AG08395 (cell line): ENCODE data around the gene KRTAP10-3.
A peak's percentile ranks its signal among the peaks of the same experiment; 100 is the strongest.

Experiments
- DNase-seq: peaks from one replicate; pipeline ENCODE4 v3.0.0; 2012; ENCODE audit warnings: mixed read lengths, low spot score

The KRTAP10-3 gene

DNA sequence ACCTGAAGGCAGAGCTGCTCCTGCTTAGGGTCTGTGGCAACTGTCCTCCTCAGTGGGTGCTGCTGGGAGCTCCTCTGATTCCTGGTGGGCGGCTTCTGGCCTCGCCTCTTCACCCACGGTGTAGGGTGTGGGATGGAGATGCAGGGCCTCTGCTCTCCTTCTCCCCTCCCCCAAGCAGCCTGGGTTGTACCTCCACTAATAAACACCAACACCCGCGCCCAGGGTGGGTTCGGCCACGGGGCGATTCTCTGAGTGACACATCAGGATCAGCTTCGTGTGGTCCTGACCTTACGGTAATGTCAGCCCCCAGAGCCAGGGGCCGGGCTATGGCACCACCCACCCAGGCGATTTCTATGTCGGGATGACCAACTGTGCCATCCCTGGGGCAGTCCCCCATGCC, 42.3 kb downstream of the KRTAP10-3 start:
- no peak for DNase-seq

DNA sequence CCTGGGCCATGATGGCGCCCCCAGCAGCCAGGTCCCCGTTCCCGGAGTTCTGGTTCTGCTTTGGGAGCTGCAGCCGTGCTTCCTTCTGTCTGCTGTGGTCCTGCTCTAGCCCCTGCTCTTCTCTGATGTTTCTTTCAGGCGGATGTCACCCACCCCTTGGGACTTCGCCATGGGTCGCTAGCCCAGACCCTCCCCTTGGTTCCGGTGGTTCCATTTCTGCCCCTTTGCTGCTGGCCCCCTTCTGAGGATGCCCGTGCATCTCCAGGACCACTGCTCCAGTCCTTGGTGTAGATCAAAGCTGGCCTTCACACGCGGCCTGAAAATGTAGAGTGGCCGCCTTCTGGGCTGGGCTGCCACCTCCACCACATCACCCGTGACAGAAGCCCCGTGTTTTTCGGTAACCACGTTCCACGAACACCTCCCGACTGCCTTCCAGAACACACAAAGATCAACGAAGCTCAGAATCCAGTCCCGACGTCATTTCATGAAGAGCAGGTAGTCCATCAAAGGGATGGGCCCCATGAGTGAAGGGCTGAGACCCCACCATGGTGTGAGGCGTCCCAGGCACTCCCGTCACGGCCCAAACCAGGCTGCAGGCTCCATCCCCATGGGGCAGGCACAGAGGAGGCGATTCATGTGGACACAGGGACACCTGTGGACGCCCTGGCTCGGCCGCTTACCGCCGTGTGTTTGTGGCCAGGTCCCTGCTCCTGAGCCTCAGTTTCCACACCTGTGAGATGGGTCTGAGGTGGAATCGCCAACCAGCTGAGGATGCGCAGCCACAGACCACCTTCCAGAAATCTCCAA, 43.0 kb downstream of the KRTAP10-3 start:
- DNase-seq: no peak

DNA sequence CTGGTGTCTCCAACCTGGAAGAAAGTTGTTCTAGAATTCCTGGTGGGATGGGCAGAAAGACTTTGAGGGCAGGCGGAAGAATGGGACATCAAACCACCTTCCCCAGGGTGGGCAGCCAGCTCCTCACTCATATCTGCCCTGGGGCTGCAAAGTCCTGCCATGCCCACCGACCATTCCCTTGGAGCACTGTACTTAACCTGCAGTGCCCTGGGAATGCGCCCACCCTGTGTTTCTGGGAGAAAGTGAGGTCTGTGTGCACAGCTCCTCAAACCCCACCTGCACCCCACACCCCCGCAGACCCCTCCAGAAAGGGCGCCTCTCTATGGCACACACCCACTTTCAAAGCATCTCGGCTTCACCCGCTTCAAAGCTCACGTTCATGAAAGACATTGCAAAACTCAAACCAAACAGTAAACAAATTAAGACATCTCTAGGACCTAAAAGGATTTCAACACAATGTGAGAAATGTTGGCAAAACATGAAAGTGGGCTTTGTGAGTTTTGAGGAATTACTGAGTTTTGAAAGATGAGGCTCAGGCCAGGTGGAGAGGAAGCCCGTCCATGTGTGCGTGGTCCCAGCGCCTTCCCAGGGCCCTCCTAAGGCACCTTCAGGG, 43.7 kb downstream of the KRTAP10-3 start:
- DNase-seq: no peak

DNA sequence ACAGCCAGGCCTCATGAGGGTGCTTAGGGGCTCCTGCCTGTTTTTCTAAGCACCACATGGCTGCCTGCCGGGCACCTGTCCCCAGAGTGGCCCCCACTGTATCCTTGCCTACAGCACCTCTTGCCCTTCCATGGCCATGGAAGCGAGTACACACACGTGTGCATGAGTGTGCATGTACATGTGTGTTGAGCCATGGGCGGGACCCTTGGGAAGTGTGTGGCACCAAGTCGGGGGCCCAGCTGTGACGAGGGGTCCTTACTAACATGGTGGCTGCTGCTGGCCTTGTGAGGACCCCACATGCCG, 44.4 kb downstream of the KRTAP10-3 start:
- DNase-seq: no peak

DNA sequence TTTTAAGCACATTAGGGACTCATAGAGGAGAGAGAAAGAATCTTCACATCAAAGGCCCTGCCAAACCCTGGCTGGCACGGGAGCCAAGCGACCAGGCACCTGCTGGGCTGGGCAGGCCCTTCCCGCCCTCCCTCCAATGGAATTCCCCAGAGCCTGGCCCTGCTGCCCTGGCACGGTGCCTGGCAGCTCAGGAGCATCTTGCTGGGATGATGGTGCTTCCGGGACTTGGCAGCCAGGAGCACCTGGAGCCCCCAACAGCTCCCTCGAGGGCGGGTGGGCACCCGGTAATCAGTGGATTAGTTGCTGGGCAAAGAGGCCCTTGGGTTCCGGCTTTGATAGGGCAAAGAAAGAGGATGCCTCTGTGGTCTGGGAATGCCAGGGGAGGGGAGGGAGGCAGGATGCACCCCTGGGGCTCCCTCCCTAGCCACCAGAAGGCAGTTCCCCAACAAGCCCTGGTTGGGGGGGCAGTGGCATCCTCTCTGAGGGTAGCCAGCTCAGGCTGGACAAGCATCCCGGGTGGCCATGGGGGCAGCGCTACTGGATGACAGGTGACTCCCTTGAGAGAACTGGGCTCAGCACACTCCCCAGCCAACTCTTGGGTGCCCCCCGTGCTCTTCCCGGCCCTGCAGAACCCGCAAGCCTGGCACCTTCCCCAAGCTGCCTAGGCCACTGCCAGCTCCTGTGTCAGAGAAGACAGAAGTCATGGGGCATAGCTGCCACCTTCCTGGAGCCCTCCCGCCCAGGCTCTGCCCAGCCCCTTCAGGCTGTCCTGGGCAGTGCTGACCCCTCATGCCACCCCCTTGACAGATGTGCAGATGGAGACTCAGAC, 45.0 kb downstream of the KRTAP10-3 start:
- no peak for DNase-seq

DNA sequence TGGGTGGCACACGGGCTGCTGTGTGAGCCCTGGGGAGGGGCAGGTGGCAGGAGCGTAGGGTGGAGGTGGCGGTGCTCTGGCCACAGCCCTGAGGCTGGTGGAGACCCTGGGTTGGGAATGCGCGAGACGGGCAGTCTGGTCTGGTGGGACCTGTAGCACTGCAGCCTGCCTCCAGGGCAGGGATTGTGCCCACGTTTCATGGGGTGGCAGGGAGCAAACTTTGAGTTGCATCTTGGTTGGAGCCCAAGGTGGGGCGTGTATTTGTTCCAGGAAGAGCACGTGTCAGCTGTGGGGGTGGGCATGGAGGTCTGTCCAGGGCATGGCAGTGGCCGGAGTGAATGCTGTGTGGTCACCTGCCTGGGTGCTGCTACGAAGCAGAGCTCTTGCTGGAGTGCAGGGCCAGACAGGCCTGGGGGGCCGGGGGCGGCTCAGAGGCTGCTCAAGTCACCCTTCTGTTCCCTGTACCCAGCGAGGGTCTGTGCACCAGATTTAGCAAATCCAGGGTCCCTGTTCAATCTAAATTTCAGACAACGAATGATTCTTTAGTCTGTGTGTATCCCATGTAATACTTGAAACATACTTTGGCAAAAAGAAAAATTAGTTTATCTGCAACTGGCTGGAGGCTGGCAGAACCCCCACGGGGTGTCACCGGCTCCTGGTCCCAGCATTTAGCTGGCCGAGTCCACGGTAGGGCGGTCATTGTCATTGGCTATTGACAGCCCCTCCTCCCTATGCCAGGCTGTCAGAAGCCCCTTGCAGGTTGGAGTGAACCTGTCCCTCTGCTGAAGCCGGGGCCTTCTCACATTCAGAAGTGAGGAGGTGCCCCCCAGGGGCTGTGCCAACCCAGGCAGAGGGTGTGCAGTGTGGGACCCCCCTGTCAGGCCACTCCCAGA, 45.9 kb downstream of the KRTAP10-3 start:
- DNase-seq: no peak

DNA sequence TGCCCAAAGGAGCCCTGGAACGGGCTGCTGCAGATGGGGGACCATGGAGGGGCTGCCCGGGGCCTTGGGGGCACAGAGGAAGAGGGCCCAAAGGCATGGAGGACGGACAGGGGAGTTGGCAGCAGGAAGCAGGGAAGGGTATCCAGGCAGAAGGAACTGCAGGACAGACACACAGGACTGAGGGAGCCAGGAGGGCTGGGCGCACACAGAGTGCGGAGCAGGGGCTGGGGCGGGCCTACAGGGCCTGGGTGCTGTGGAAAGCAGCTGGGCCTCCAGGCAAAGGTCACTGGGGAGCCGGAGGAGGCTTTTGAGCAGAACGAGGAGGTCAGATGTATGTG, 46.7 kb downstream of the KRTAP10-3 start:
- DNase-seq: no peak

DNA sequence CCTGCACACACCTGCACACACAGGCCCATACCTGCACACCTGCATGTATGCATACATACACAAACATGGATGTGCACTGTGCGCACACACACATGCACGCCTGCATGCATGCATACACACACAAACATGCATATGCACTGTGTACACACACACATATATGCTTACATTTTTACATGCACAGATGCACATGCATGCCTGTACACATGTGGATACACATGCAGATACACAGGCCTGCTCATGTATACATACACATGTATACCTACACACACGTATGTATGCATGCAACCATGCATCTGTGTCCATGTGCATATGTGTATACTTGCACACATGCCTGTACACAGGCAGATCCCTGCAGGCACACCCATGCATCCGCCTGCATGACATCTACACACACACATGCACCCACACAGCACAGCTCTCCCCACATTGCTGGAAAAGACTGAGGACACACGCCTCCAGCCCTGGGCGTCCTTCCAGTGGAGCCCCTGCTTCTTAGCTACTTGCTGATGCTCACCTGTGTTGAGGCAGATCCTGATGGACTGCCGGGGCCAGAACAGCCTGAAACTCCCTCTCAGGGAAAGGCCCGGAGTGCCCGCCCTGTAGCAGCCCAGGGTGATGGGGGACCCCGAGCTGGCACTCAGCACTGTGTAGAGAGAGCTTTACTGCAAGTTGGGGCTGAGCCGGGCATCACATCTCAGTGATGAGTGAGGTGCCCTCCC, 47.2 kb downstream of the KRTAP10-3 start:
- DNase-seq: no peak

DNA sequence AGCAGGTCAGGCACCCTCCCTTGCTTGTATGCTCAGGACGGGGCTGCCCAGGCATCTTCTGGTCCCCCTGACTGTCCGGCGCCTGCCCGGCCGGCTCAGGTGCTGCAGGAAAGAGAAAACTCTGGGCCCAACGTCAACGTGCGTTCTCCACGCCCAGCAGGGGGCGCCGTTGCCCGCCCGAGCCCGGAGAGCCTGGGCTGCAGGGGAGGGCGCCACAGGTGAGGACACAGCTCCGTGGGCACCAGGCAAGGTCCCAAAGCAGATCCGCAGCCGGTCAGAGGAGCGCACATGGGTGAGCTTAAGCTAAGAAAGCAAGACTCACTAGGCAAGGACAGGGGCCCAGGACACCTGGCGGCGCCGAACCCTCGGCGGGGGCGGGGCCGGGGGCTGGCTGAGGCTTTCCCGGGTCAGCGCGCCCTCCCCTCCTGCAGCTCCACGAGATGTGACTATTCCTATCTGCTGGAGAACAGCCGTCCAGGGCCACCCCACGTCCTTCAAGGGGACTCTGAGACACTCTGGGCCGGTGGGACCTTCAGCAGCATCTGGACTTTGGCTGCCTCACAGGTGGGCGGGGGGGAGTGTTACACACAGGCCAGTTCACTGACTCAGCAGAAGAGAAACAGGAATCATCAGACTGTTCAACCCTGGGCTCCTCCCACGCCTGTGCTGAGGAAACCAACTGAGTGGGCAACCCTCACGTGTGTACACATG, 47.9 kb downstream of the KRTAP10-3 start:
- peak; percentile 46 for DNase-seq

DNA sequence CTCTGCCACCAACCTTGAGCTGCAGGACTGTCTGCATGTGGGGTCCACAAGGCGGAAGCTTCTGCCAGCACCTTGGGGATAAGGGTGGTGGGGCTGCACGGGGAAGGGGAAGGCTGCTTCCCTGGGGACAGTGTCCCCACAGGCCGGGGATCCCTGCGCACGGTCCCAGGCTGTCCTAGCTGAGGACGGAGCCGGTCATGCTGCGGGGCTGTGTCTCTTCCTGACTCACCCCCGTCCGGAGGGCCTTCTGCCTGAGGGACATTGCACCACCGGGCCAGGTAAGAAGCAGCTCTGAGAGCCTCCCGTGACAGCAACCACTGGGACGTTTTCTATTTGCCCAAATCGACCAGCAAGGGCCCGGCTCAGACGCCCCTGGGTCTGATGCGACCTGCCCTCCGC, 48.5 kb downstream of the KRTAP10-3 start:
- no peak for DNase-seq

DNA sequence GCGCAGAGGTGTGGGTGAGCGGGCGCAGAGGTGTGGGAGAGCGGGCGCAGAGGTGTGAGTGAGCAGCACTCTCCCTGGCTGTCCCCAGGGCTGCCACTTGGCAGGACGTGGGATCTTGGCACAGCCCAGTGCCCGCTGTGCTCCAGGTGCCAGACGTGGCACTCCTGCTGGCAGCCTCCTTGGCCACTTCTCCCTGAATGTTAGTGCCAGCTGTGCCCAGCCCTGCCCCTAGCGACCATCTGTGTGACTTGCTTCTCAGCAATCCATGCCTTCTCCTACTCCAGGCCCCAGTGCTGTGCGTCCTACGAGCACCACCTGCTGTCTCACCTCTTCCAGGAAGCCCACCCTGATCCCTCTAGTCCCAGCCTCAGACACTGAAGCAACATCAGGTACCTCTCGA, 49.1 kb downstream of the KRTAP10-3 start:
- peak; percentile 36 for DNase-seq

DNA sequence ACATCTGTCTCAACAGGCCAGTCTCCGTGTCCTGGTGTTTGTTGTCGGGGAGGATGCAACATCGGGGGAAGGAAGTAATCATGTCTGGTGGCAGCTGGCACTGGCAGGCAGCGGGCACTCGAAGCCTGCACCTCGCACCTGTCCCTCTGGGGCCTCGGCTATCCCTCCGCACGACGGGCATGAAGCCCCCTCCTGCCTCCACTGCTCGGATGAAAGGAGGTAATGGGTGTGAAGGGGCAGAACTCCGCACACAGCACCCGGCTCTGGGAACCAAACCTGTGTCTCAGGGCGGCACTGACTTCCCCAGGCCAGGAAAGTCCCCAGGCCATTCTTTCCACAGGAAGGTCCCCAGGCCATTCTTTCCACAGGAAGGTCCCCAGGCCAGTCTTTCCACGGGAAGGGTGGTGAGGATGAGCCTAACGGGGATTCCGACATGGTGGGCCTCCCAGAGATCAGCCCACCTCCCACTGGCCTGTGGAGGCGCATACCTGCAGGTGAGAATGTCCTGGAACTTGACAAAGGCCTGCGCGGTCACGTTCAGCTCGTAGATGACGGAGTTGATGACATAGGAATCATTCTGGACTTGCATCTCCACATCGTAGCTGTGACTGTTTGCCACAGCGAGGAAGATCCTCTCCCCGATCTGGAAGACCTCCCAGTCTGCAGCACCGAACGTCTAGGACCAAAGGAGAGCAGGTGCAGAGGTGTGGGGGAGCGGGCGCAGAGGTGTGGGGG, 49.7 kb downstream of the KRTAP10-3 start:
- DNase-seq: no peak

DNA sequence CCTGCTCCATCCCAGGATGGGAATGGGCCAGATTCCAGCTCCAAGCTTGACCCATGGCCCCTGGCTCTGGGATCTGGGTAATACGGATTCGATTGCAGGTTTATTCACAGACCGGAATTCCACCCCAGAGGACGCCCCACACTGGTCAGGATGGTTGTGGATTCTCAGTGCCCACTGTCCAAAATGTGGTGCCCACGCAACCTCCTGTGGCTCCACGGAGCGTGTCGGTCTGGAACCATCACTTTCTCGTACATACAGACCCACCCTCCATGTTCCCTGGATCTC, 50.2 kb downstream of the KRTAP10-3 start:
- no peak for DNase-seq
